GM19467 (cell line): Measurements from ENCODE around the gene ABCF3.

Experiments
- ATAC-seq: cut with Tn5 transposase; IDR thresholded peaks from one replicate; pipeline ENCODE4 v1.9.1; 2021; ENCODE audit warnings: mild to moderate bottlenecking, moderate library complexity; ENCODE audit not compliant: unreplicated experiment

The ABCF3 gene

GRCh38 chr3:184166671-184167070 is 19.3 kb upstream of the ABCF3 start:
- no peak for ATAC-seq

- no peak for ATAC-seq
Measured at GRCh38 chr3:184167786-184168185, 18.2 kb upstream of the ABCF3 start.

- no peak for ATAC-seq
Measured at GRCh38 chr3:184168363-184169120, 17.5 kb upstream of the ABCF3 start.

- no peak for ATAC-seq
Measured at GRCh38 chr3:184169896-184170875, 15.8 kb upstream of the ABCF3 start.

- no peak for ATAC-seq
Measured at GRCh38 chr3:184171562-184171961, 14.4 kb upstream of the ABCF3 start.

- no peak for ATAC-seq
Measured at GRCh38 chr3:184172681-184173373, 13.2 kb upstream of the ABCF3 start.

- no peak for ATAC-seq
Measured at GRCh38 chr3:184173374-184173722, 12.7 kb upstream of the ABCF3 start.

GRCh38 chr3:184174284-184174645 is 11.7 kb upstream of the ABCF3 start:
- peak; percentile 1 for ATAC-seq

GRCh38 chr3:184174646-184175492 is 11.1 kb upstream of the ABCF3 start, which contains the start of gene AP2M1:
Gene AP2M1, plus strand, starts transcription at chr3:184174855. Its CDS starts 2,139 bp downstream, at chr3:184176994.
- ATAC-seq = peak; percentile 94

GRCh38 chr3:184175506-184175905 is 10.5 kb upstream of the ABCF3 start:
- ATAC-seq = no peak

GRCh38 chr3:184175981-184176376 is 10.0 kb upstream of the ABCF3 start:
- no peak for ATAC-seq

- ATAC-seq = no peak
Measured at GRCh38 chr3:184176377-184177330, 9.3 kb upstream of the ABCF3 start.

GRCh38 chr3:184177331-184177731 is 8.7 kb upstream of the ABCF3 start:
- ATAC-seq = no peak

- no peak for ATAC-seq
Measured at GRCh38 chr3:184177767-184178306, 8.2 kb upstream of the ABCF3 start.

GRCh38 chr3:184178521-184179138 is 7.4 kb upstream of the ABCF3 start:
- ATAC-seq = no peak

- no peak for ATAC-seq
Measured at GRCh38 chr3:184180165-184180564, 5.8 kb upstream of the ABCF3 start.

- no peak for ATAC-seq
Measured at GRCh38 chr3:184181596-184181995, 4.4 kb upstream of the ABCF3 start.

GRCh38 chr3:184183679-184184078 is 2.3 kb upstream of the ABCF3 start:
- ATAC-seq = no peak
